Adrenal gland (tissue), 5 donors: ENCODE data around the gene BCAR3.

Experiments
- POLR2A ChIP-seq, 2 donors: fragments of 450-650 bp; IDR thresholded peaks; one replicate each; pipeline ENCODE4 v1.6.1; 2017; ENCODE audit warnings: antibody characterized with exemption in 2 of 2, mild to moderate bottlenecking in 2 of 2, moderate library complexity in 1 of 2
- TF ChIP-seq, protein P1 (sequence below), 6 experiments: fragments of 450-650 bp in 4 of 6; fragments of 200-600 bp in 2 of 6; sonication (generic) in 1 of 6; IDR thresholded peaks; 1 replicate in 5 of 6; 2 replicates in 1 of 6; pipeline versions ENCODE4 v1.5.1 to v1.8.0; 2016 to 2021; ENCODE audit warnings: antibody characterized with exemption in 6 of 6, mild to moderate bottlenecking in 2 of 6, moderate library complexity in 1 of 6
- donor health status: DM: no; HTN: no; CAD: no.

DNA sequence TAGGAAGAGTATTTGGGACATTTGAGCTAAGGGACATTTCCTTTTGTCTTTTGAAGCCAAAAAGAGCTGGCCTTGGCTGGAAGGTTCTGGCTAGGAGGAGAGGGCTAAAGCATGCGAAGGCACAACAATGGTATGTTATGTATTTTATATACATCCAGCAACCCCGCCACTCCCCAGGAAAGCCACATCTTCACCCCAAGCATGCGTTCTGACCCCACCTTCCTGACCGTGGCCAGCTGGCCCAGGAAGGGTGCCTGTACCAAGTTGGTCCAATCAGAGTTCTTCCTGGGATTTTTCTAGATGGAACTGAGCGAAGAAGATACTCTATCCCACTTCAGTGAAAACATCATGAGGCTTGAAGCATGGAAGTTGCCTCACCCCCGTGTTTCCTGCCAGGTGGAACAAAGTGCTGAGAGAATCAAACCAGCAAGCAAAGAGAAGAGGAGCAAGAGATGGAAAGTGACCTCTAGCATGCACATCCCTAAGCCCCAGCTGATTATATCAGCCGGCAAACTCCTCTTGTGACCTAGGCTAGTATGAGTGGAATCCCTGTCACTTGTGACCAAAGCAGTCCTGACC lies 82.7 kb downstream of the BCAR3 start:
- TF ChIP-seq, protein P1, sequence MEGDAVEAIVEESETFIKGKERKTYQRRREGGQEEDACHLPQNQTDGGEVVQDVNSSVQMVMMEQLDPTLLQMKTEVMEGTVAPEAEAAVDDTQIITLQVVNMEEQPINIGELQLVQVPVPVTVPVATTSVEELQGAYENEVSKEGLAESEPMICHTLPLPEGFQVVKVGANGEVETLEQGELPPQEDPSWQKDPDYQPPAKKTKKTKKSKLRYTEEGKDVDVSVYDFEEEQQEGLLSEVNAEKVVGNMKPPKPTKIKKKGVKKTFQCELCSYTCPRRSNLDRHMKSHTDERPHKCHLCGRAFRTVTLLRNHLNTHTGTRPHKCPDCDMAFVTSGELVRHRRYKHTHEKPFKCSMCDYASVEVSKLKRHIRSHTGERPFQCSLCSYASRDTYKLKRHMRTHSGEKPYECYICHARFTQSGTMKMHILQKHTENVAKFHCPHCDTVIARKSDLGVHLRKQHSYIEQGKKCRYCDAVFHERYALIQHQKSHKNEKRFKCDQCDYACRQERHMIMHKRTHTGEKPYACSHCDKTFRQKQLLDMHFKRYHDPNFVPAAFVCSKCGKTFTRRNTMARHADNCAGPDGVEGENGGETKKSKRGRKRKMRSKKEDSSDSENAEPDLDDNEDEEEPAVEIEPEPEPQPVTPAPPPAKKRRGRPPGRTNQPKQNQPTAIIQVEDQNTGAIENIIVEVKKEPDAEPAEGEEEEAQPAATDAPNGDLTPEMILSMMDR (IDR thresholded peaks at IDR 0.05), result no peak
- no peak for TF ChIP-seq POLR2A (IDR thresholded peaks at IDR 0.05)
